ENCODE data around the gene LENEP. TPM values are rescaled to one million over a fixed set of nuclear protein-coding genes. Genes with fewer than 3 reads are reported as not detected.

Gene LENEP
- total RNA-seq, 1 experiment from 2014 or later = not detected

DNA sequence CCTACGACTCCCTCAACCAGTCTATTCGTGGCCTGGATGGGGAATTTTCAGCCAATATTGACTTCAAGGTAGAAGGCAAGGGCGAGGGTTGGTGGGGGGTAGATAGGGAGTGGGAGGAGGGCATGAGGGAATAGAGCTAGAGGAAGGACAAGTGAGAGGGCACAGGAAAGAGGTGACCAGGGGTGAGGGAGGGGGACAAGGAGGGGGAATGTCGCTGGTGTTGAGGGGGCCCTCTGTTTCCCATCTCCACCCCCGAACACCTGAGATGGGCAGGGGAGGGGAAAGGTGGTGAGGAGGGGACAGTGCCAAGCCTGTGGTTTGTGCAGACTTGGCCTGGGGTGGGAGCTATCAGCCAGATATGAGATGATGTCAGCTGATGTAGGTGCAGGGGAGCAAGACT, 49.4 kb downstream of the LENEP start:
- no peaks in the 10 kb centered on the region for H3K9me3 ChIP-seq
- H3K36me3 ChIP-seq = no peaks in the 10 kb centered on the region
- H3K27me3 ChIP-seq = no peaks in the 10 kb centered on the region
- no peak overlapping the region for H3K4me3 ChIP-seq
- no peak for DNase-seq

GRCh38 chr1:155043301-155043702, 49.9 kb downstream of the LENEP start:
- Histone ChIP-seq H3K27me3 (no peaks in the 10 kb centered on the region), H3K9me3 (no peaks in the 10 kb centered on the region), H3K36me3 (no peaks in the 10 kb centered on the region), H3K4me3 (no peak overlapping the region)
- DNase-seq = no peak

DNA sequence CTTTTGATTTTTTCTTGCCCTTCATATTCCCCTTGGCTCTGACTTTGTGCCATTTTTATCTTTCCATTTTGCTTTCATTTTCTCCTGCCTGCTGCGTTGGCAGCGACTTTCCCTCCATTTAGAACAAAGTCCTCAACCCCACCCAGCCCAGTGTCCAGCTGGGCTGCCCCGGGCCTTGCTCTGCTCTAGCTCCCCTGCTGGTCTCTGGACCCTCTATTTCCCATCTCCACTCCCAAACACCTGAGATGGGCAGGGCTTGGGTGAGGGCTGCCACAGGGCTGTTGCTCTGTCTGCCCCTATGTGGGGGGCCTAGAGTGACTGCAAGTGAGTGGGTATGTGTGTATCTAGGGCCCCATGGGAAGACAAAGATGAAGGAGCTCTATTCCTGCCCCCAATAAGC, 50.4 kb downstream of the LENEP start:
- Histone ChIP-seq H3K36me3 (no peaks in the 10 kb centered on the region), H3K4me3 (no peak overlapping the region), H3K27me3 (no peaks in the 10 kb centered on the region), H3K9me3 (no peaks in the 10 kb centered on the region)
- no peak for DNase-seq

Other genes with a start within 250 kb of the LENEP start
- 1.6 TPM in 1 of 2 replicates, not detected in the other for gene KCNN3, start 123.3 kb upstream of the LENEP start, total RNA-seq (2014; rRNA removed; shearing (Covaris generic); ENCODE audit: low replicate concordance)
- gene PMVK, start 56.9 kb upstream of the LENEP start, total RNA-seq (2014; rRNA removed; shearing (Covaris generic); ENCODE audit: low replicate concordance) = 68.7 and 77.6 TPM in 2 replicates
- gene PBXIP1, start 37.5 kb upstream of the LENEP start, total RNA-seq (2014; rRNA removed; shearing (Covaris generic); ENCODE audit: low replicate concordance) = 6.9 and 16.0 TPM in 2 replicates
- gene PYGO2, start 31.8 kb upstream of the LENEP start, total RNA-seq (2014; rRNA removed; shearing (Covaris generic); ENCODE audit: low replicate concordance) = 10.3 and 16.2 TPM in 2 replicates
- 140 and 175 TPM in 2 replicates for gene SHC1, start 22.8 kb upstream of the LENEP start, total RNA-seq (2014; rRNA removed; shearing (Covaris generic); ENCODE audit: low replicate concordance)
- gene CKS1B, start 18.9 kb upstream of the LENEP start, total RNA-seq (2014; rRNA removed; shearing (Covaris generic); ENCODE audit: low replicate concordance) = 124 and 222 TPM in 2 replicates
- 39.6 and 49.6 TPM in 2 replicates for gene FLAD1, start 10.2 kb upstream of the LENEP start, total RNA-seq (2014; rRNA removed; shearing (Covaris generic); ENCODE audit: low replicate concordance)
- gene ZBTB7B, start 9.2 kb downstream of the LENEP start, total RNA-seq (2014; rRNA removed; shearing (Covaris generic); ENCODE audit: low replicate concordance) = 25.7 and 60.5 TPM in 2 replicates
- gene DCST2, start 40.2 kb downstream of the LENEP start, total RNA-seq (2014; rRNA removed; shearing (Covaris generic); ENCODE audit: low replicate concordance) = not detected in 2 replicates
- gene DCST1, start 40.2 kb downstream of the LENEP start, total RNA-seq (2014; rRNA removed; shearing (Covaris generic); ENCODE audit: low replicate concordance) = not detected in 2 replicates
- gene ADAM15, start 57.7 kb downstream of the LENEP start, total RNA-seq (2014; rRNA removed; shearing (Covaris generic); ENCODE audit: low replicate concordance) = 189 and 285 TPM in 2 replicates
- gene EFNA4, start 70.2 kb downstream of the LENEP start, total RNA-seq (2014; rRNA removed; shearing (Covaris generic); ENCODE audit: low replicate concordance) = 12.0 and 13.0 TPM in 2 replicates
- 0.64 and 3.0 TPM in 2 replicates for gene EFNA3, start 85.3 kb downstream of the LENEP start, total RNA-seq (2014; rRNA removed; shearing (Covaris generic); ENCODE audit: low replicate concordance)
- 0.37 and 4.1 TPM in 2 replicates for gene EFNA1, start 134.3 kb downstream of the LENEP start, total RNA-seq (2014; rRNA removed; shearing (Covaris generic); ENCODE audit: low replicate concordance)
- 25.9 and 56.9 TPM in 2 replicates for gene SLC50A1, start 142.3 kb downstream of the LENEP start, total RNA-seq (2014; rRNA removed; shearing (Covaris generic); ENCODE audit: low replicate concordance)
- gene DPM3, start 146.9 kb downstream of the LENEP start, total RNA-seq (2014; rRNA removed; shearing (Covaris generic); ENCODE audit: low replicate concordance) = 48.9 TPM in 1 of 2 replicates, not detected in the other
- gene KRTCAP2, start 179.7 kb downstream of the LENEP start, total RNA-seq (2014; rRNA removed; shearing (Covaris generic); ENCODE audit: low replicate concordance) = 220 and 236 TPM in 2 replicates
- gene TRIM46, start 180.3 kb downstream of the LENEP start, total RNA-seq (2014; rRNA removed; shearing (Covaris generic); ENCODE audit: low replicate concordance) = not detected in 2 replicates
- 9.1 and 11.0 TPM in 2 replicates for gene THBS3, start 214.3 kb downstream of the LENEP start, total RNA-seq (2014; rRNA removed; shearing (Covaris generic); ENCODE audit: low replicate concordance)
- 97.2 and 100 TPM in 2 replicates for gene MTX1, start 215.1 kb downstream of the LENEP start, total RNA-seq (2014; rRNA removed; shearing (Covaris generic); ENCODE audit: low replicate concordance)